HG03432 (cell line): ENCODE results near the gene PMEL.
"Not testable (repeated sequence)": the region's sequence is repeated elsewhere in the genome, so short reads cannot be mapped to it uniquely, and the experiment has no call there.

Source experiments
- ATAC-seq: cut with Tn5 transposase; IDR thresholded peaks from one replicate; pipeline ENCODE4 v1.9.1; 2021; ENCODE audit warnings: mild to moderate bottlenecking, moderate library complexity; ENCODE audit not compliant: unreplicated experiment

PMEL gene

GRCh38 chr12:55983232-55983842, 17.5 kb upstream of the PMEL start:
- ATAC-seq = no peak

DNA sequence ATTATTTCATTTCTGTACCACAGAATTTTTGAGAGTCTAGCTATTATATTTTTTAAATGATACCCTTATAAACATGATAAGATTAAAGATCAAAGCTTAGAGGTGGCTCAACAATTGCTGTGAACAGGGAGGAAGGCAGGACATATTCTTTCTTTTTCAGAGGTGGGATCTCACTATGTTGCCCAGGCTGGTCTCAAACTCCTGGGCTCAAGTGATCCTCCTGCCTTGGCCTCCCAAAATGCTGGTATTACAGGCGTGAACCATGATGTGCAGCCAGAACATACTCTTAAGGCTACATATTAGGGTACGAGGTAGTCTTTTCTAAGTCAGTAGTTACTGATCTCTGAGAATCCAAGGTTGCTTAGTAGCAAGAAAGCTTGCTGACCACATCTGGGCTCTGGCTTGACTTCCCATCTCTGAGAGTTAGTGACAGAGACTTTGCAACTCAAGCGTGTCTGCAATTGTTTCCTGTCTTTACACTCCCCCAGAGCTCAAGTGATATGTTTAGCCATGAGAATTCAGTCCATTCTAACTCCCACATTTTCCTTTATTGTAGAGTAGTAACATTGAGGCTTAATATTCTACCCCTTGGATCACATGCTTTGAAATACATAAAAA, 16.6 kb upstream of the PMEL start:
- peak; percentile 91 for ATAC-seq

GRCh38 chr12:55981882-55982281, 16.0 kb upstream of the PMEL start:
- not testable (repeated sequence) for ATAC-seq

GRCh38 chr12:55979069-55979468, 13.2 kb upstream of the PMEL start:
- no peak for ATAC-seq

DNA sequence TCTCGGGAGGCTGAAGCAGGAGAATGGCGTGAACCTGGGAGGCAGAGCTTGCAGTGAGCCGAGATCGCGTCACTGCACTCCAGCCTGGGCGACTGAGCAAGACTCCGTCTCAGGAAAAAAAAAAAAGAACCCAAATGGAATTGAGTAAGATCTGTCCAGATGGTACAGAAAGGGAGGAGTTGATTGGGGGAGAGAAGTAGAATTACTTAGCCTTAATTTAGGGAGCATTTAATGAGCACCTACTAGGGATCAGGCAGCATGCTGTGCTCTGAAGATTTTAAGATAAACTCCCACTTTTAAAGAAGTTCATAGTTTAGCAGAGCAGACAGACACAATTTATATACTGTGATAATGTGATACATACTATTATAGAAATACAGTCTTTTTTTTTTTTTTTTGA, 12.6 kb upstream of the PMEL start:
- no peak for ATAC-seq

DNA sequence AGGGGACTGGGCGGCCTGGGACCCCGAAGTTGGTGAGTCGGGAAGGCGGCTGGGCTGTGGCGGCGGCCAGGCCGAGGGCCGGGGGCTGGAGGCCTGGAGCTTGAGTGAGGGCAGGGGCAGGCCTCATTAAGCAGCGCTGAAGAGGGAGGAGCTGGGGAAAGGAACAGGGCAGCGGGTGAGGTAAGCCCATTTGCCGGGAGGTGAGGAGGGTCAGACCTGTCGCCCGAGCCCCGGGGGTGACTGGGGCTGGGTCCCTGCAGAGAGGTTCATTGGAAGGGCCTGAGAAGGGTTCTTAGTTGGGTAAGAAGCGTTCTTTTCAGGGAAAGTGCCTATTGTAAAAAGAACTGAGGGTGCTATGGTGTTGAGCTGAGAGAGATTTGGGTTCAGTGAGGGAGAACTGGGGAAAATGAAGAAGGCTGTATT, 8.5 kb upstream of the PMEL start:
- ATAC-seq = peak; percentile 26

DNA sequence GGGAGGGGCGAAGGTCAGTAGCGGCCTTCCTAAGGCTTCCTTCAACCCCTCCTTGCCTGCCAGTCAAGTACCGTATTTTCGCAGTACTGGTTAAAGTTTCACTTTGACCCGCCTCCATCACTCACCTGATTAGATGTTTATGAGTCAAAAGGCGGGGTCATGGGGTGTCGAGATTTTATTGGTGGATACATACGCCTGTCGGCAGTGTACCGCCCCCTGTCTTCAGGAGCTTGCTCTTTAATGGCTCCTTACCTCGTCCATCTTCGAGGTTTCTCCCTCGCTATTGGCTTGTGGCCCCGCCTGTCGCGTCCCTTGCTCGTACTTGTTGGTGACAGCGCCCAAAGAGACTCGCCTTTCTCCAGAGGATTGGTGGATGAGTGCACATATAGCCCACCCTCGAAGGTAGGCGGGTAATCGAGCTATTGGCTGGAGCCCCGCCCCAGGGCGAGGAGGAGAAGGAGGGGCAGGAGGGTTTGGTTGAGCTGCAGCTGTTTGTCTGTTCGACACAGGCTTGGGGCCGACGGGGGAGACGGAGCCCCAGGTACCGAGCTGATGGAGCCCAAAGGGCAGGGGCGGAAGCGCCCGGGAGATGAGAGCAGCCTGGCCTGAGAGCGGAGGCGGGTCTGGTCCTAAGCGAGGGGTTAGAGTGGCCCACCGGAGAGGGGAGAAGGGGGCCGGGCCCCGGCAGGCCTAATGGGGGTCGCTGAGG, 7.9 kb upstream of the PMEL start, which contains the start of gene RAB5B:
RAB5B (plus strand) TSS at position 480 of the 709 bp plus-strand sequence. CDS start 12,883 bp downstream, outside the sequence.
- ATAC-seq = peak; percentile 92

DNA sequence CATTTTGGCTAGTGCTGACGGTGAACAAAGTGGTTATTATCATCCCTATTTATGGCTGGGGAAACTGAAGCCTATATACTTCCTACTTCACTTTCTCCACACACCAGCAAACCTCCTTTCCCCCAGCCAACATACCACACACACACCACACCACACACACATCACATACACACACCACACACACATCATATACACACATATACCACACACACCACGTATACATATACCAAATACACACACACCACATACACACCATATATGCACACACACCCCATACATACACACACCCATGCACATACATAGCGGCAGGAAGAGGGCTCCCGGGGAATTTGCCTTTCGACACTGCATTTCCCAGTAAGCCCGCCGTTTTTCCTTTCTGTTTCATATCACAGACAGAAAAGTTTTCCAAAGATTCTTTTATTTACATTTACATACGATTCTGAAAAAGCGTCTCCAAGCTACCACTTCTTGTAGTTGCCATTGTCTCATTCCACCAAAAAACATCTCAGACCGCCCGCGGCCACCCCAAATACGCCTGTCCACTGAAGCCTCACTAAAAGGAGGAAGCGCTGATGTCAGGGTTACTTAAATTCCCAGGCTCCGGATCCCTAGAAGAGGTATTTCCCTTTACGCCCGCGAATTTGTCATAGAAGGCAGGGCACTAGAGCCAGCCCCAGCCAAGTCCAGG, 7.2 kb upstream of the PMEL start:
- ATAC-seq = no peak

- ATAC-seq = no peak
These were observed 6.6 kb upstream of the PMEL start for GRCh38 chr12:55972456-55972855.

GRCh38 chr12:55972042-55972441, 6.2 kb upstream of the PMEL start:
- no peak for ATAC-seq

- no peak for ATAC-seq
These were observed 4.9 kb upstream of the PMEL start for GRCh38 chr12:55970775-55971174.

DNA sequence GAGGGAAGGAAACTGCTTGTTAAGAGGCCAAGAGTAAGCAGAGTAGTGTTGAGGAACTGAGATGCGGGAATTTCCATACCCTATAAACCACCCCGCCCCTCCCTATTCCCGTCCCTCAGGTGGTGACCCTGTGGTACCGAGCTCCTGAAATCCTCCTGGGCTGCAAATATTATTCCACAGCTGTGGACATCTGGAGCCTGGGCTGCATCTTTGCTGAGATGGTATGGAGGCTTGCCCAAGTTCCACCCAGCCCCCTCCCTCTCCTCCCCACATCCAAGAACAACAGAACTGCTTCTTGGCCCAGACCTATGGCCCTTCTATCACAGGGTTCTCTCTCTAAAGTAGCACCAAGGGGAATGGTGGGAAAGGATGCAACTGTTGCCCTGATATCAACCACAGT, 3.5 kb upstream of the PMEL start:
- ATAC-seq = no peak

GRCh38 chr12:55966408-55967281, 803 bp upstream of the PMEL start, which contains the start of gene CDK2:
Gene CDK2, plus strand, starts transcription at chr12:55966830. Its CDS starts 179 bp downstream, at chr12:55967009.
- ATAC-seq = peak; percentile 97

- ATAC-seq = no peak
These were observed 602 bp downstream of the PMEL start for GRCh38 chr12:55965240-55965639.

- ATAC-seq = no peak
These were observed 2.1 kb downstream of the PMEL start for GRCh38 chr12:55963760-55964159.

- no peak for ATAC-seq
These were observed 8.6 kb downstream of the PMEL start for GRCh38 chr12:55957106-55957859.

- no peak for ATAC-seq
These were observed 9.9 kb downstream of the PMEL start for GRCh38 chr12:55955800-55956508.

GRCh38 chr12:55955344-55955743, 10.5 kb downstream of the PMEL start:
- no peak for ATAC-seq

- ATAC-seq = peak; percentile 36
These were observed 19.3 kb downstream of the PMEL start for GRCh38 chr12:55946553-55946952.
